ENCODE data around the gene FBXO8. TPM values are rescaled to one million over a fixed set of nuclear protein-coding genes. Genes with fewer than 3 reads are reported as not detected.

Gene FBXO8
- total RNA-seq, 1 donor from 2014 or later: 28.4 TPM

- TF ChIP-seq EZH2phosphoT487 (IDR thresholded peaks at IDR 0.05) (no peak), CTCF (IDR thresholded peaks at IDR 0.05) (no peak), EZH2 (IDR thresholded peaks at IDR 0.05) (no peak)
- H2AFZ ChIP-seq (replicated peaks): no peak overlapping the region
- no peaks in the 10 kb centered on the region for H3K36me3 ChIP-seq
- Mint-ChIP-seq H3K9me3 (no peaks in the 10 kb centered on the region), H3K27me3 (ENCODE audit: insufficient read depth, low read depth) (peaks cover 3% of the 10 kb centered on the region), H3K4me3 (no peak overlapping the region), H3K27ac (no peak overlapping the region), H3K4me1 (no peaks in the 10 kb centered on the region), H3K36me3 (no peaks in the 10 kb centered on the region)
- H3K27me3 ChIP-seq: peaks cover 37% of the 10 kb centered on the region
- no peaks in the 10 kb centered on the region for H4K20me1 ChIP-seq (ENCODE audit: low read depth)
- DNase-seq (ENCODE audit: low spot score): no peak
- H3K4me3 ChIP-seq: no peak overlapping the region
- no peak overlapping the region for H3K4me2 ChIP-seq
- H3K27ac ChIP-seq: no peak overlapping the region
- H3K9ac ChIP-seq: no peak overlapping the region
- no peaks in the 10 kb centered on the region for H3F3A ChIP-seq (ENCODE audit: low read depth)
- H3K4me1 ChIP-seq: no peaks in the 10 kb centered on the region
- no peaks in the 10 kb centered on the region for H3K9me3 ChIP-seq (ENCODE audit: low read depth)
- no peaks in the 10 kb centered on the region for H3K79me2 ChIP-seq (ENCODE audit: low read depth)
Observed at GRCh38 chr4:174230148-174230547, 53.3 kb downstream of the FBXO8 start.

GRCh38 chr4:174228988-174229387 lies 54.5 kb downstream of the FBXO8 start:
- no peak for DNase-seq (ENCODE audit: low spot score)
- H3F3A ChIP-seq (ENCODE audit: low read depth): no peaks in the 10 kb centered on the region
- H3K27ac Mint-ChIP-seq: no peak overlapping the region
- no peaks in the 10 kb centered on the region for H4K20me1 ChIP-seq (ENCODE audit: low read depth)
- no peaks in the 10 kb centered on the region for H3K36me3 ChIP-seq
- no peaks in the 10 kb centered on the region for H3K36me3 Mint-ChIP-seq
- no peaks in the 10 kb centered on the region for H3K79me2 ChIP-seq (ENCODE audit: low read depth)
- no peaks in the 10 kb centered on the region for H3K4me1 ChIP-seq
- H3K9me3 Mint-ChIP-seq: no peaks in the 10 kb centered on the region
- H3K9me3 ChIP-seq (ENCODE audit: low read depth): no peaks in the 10 kb centered on the region
- H3K27ac ChIP-seq: no peak overlapping the region
- no peaks in the 10 kb centered on the region for H3K4me1 Mint-ChIP-seq
- no peak overlapping the region for H3K4me3 ChIP-seq
- H3K4me3 Mint-ChIP-seq: no peak overlapping the region
- TF ChIP-seq CTCF (IDR thresholded peaks at IDR 0.05) (no peak), EZH2phosphoT487 (IDR thresholded peaks at IDR 0.05) (no peak), EZH2 (IDR thresholded peaks at IDR 0.05) (no peak)
- H3K9ac ChIP-seq: no peak overlapping the region
- peaks cover 37% of the 10 kb centered on the region for H3K27me3 ChIP-seq
- H2AFZ ChIP-seq (replicated peaks): no peak overlapping the region
- H3K4me2 ChIP-seq: no peak overlapping the region
- peaks cover 3% of the 10 kb centered on the region for H3K27me3 Mint-ChIP-seq (ENCODE audit: insufficient read depth, low read depth)

GRCh38 chr4:174225349-174226049 lies 58.0 kb downstream of the FBXO8 start:
- Mint-ChIP-seq H3K9me3 (no peaks in the 10 kb centered on the region), H3K27ac (no peak overlapping the region), H3K36me3 (no peaks in the 10 kb centered on the region), H3K27me3 (ENCODE audit: insufficient read depth, low read depth) (peaks cover 9% of the 10 kb centered on the region), H3K4me1 (no peaks in the 10 kb centered on the region), H3K4me3 (no peak overlapping the region)
- no peak overlapping the region for H3K9ac ChIP-seq
- H3F3A ChIP-seq (ENCODE audit: low read depth): no peaks in the 10 kb centered on the region
- no peak overlapping the region for H2AFZ ChIP-seq (replicated peaks)
- H3K4me3 ChIP-seq: no peak overlapping the region
- H3K4me1 ChIP-seq: no peaks in the 10 kb centered on the region
- peaks cover 59% of the 10 kb centered on the region for H3K27me3 ChIP-seq
- no peak overlapping the region for H3K27ac ChIP-seq
- no peak overlapping the region for H3K4me2 ChIP-seq
- H3K79me2 ChIP-seq (ENCODE audit: low read depth): no peaks in the 10 kb centered on the region
- TF ChIP-seq EZH2phosphoT487 (IDR thresholded peaks at IDR 0.05): no peak
- no peak for TF ChIP-seq EZH2 (IDR thresholded peaks at IDR 0.05)
- no peak for TF ChIP-seq CTCF (IDR thresholded peaks at IDR 0.05)
- no peaks in the 10 kb centered on the region for H3K9me3 ChIP-seq (ENCODE audit: low read depth)
- no peaks in the 10 kb centered on the region for H4K20me1 ChIP-seq (ENCODE audit: low read depth)
- H3K36me3 ChIP-seq: no peaks in the 10 kb centered on the region
- no peak for DNase-seq (ENCODE audit: low spot score)
